AG10803 (cell line): ENCODE results near the gene SYNDIG1.
"Not testable (repeated sequence)": the region's sequence is repeated elsewhere in the genome, so short reads cannot be mapped to it uniquely, and the experiment has no call there.

Experiments used
- DNase-seq: peaks from one replicate; pipeline ENCODE4 v3.0.0; 2010; ENCODE audit warnings: low read depth
- H3K4me3 ChIP-seq: 2 replicates; pipeline ENCODE4 v1.5.1; 2011; ENCODE audit warnings: mild to moderate bottlenecking, low read length, control low read depth
- CTCF ChIP-seq: conservative IDR thresholded peaks from 2 replicates; pipeline ENCODE4 v1.5.1; 2011; ENCODE audit warnings: mild to moderate bottlenecking, low read length, control low read depth, inconsistent platforms

The SYNDIG1 gene

DNA sequence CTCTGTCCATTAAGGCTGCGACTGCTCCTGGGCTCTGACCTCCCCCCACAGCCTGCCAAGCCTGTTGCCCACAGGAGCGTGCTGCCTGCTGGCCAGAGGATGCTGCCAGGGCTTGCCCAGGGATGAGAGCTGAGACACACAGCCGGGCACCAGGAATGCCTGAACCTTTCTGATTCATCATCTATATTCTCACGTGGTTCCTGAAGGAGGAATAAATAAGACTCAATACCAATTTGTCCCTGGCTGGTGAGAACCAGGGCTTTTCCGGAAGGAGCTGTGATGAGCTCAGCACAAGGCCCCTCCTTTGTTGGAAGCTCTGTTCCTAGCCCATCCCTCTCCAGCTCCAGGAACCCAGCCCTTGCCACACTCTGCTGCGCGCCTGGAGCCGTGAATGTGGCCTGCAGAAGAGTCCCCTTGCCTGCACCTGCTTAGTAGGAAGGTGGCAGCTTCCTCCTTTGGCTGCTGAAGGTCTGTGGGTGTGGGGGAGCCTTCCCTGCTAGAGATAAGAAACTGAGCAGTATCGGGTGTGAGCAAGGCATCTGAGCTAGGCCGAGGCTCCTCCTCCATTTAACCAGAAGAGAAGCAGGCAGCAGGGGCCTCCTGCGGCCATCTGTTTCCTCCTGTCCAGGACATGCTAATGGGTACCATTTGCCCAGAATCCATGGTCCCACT, 37.9 kb downstream of the SYNDIG1 start:
- no peak for TF ChIP-seq CTCF
- no peak for DNase-seq
- H3K4me3 ChIP-seq, result no peak overlapping the region

GRCh38 chr20:24512441-24512840, 43.0 kb downstream of the SYNDIG1 start:
- H3K4me3 ChIP-seq, DNase-seq: not testable (repeated sequence)

- no peak for DNase-seq
- TF ChIP-seq CTCF, result no peak
- no peak overlapping the region for H3K4me3 ChIP-seq
Measured at GRCh38 chr20:24518515-24518914, 49.1 kb downstream of the SYNDIG1 start.

GRCh38 chr20:24519476-24519875, 50.0 kb downstream of the SYNDIG1 start:
- no peak overlapping the region for H3K4me3 ChIP-seq
- no peak for DNase-seq
- TF ChIP-seq CTCF, result no peak

DNA sequence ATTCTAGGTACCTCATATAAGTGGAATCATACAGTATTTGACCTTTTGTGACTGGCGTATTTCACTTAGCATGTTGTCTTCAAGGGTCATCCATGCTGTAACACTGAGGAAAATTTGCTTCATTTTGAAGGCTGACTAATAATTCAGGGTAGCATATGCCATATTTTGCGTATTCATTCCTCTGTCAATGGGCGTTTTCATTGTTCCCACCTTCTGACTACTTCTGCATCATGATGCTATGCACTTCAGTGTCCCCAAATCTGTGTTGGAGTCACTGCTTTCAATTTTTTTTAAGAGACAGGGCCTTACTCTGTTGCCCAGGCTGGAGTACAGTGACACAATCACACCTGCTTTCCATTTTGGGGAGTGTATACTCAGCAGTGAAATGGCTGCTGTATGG, 51.6 kb downstream of the SYNDIG1 start:
- H3K4me3 ChIP-seq, result no peak overlapping the region
- DNase-seq, result no peak
- no peak for TF ChIP-seq CTCF

DNA sequence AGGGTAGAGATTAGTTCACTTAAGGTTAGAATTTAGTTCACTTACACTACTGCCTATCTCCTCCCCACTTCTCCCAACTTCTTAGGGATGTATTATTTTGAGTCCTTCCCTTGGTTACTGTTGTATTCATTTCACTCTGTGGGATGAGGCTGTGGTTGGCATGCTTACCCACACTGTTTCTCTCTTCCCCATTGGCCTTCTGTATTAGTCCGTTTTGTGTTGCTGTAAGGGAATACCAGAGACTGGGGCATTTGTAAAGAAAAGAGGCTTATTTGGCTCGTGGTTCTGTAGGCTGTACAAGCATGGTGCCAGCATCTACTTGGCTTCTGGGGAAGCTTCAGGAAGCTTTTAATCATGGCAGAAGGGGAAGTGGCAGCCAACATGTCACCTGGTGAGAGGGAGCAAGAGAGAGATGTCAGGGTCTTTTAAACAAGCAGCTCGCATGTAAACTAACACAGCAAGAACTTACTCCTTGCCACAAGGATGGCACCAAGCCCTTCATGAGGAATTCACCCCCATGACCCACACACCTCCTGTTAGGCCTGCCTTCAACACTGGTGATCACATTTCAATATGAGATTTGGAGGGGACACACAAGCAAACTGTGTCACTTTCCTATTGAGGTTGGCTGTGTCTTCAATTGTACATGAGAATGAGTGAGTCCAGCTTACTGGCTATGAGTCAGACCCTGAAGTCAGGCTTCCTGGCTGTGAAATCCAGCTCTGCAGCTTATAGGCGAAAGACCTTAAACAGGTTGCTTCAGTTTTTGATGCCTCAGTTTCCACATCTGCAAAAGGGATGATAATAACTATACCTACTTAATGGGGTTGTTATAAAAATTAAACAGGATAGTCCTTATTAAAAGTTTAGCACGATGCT, 53.3 kb downstream of the SYNDIG1 start:
- no peak for TF ChIP-seq CTCF
- H3K4me3 ChIP-seq, result no peak overlapping the region
- DNase-seq, result no peak

DNA sequence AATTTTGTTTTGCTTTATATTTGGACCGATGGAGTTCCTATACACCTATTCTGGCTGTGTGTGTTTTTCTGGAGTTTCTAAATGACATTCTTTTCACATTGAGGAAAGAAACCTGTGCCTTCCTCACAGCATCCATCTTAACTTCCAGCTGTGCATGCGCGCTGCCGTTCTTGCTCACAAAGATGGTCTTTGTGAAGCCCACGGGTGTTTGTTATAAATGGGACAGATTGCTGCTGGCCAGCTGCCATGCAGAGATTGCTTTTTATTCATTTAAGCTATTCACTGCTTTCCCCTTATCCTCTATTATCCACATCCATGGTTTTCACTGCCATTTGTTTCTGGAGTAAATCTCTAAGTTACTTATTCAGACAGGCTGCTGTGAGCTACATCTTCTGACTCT, 54.2 kb downstream of the SYNDIG1 start:
- no peak for TF ChIP-seq CTCF
- DNase-seq, result no peak
- no peak overlapping the region for H3K4me3 ChIP-seq
